ENCODE results near the gene PHOSPHO2.
"Not testable (repeated sequence)": the region's sequence is repeated elsewhere in the genome, so short reads cannot be mapped to it uniquely, and the experiment has no call there.

Gene PHOSPHO2

DNA sequence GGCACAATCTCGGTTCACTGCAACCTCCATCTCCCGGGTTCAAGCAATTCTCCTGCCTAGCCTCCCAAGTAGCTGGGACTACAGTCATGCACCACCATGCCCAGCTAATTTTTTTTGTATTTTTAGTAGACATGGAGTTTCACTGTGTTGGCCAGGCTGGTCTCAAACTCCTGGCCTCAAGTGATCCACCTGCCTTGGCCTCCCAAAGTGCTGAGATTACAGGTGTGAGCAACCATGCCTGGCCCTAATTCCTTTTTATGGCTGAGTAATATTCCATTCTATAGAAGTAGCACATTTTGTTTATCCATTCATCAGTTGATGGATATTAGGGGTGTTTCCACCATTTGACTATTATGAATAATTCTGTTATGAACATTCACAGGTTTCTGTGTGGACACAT is 9.6 kb upstream of the PHOSPHO2 start:
- not testable (repeated sequence) for DNase-seq

DNA sequence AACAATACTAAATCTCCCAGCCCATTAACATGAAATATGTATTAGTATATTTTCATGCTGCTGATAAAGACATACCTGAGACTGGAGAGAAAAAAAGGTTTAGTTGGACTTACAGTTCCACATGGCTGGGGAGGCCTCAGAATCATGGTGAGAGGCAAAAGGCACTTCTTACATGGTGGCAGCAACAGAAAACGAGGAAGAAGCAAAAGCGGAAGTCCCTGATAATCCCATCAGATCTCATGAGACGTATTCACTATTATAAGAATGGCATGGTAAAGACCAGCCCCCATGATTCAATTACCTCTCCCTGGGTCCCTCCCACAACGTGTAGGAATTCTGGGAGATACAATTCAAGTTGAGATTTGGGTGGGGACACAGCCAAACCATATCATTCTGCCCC is 7.4 kb upstream of the PHOSPHO2 start:
- not testable (repeated sequence) for DNase-seq

DNA sequence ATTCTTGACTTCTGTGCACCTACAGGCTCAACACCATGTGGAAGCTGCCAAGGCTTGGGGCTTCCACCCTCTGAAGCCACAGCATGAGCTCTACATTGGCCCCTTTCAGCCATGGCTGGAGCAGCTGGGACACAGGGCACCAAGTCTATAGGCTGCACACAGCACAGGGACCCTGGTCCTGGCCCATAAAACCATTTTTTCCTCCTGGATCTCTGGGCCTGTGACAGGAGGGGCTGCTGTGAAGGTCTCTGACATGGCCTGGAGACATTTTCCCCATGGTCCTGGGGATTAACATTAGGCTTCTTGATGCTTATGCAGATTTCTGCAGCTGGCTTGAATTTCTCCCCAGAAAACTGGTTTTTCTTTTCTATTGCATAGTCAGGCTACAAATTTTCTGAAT is 6.3 kb upstream of the PHOSPHO2 start:
- not testable (repeated sequence) for DNase-seq

DNA sequence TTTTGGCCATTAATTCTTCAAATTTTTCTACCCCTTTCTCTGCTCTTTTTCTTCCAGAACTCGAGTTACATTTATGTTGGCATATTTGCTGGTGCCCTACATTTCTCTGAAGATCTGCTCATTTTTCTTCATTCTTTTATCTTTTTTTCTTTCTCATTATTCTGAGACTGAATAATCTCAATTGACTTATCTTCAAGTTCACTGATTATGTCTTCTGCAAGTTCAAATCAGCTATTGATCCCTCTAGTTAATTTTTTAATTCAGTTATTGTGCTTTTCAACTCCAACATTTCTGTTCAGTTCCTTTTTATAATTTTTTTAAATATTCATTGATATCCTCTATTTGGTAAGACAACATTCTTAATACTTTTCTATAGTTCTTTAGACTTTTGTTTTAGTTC is 3.3 kb upstream of the PHOSPHO2 start:
- DNase-seq: no peak

DNA sequence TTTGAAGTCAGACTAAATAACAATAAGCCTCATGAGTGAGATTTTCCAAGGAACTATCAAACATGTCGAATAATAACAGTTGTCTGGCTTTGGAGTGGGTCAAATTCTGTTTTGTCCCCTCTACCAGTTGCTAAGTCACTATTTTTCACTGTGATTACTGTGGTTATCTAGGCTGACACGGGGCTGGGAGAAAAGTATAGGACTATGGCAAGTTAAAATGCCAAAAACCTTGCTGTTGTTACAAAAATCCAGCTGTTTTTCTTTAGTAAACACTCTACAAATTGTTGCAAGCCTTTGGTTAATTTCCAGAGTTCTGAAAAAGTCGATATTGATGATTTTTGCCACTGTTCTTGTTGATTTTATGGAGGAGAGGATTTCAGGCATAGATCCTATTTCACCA is 1.6 kb upstream of the PHOSPHO2 start:
- DNase-seq: no peak

DNA sequence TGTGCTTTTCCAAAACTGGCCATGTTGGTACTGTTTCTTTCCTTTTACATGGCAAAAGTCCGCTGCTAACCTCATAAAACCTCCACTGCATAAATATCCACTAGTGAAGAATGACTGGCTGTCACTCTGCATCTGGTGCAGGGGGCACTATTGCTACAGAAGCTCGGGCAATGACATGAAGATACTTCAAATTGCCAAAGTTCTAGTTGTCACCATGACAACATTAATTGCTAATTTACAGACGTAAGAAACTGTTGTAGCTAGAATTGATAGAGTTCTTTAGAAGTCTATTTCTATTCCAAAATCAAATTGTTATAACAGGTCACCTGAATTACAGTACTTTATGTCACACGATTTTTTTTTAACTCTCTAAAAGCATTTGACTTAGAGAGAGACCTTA is 909 bp upstream of the PHOSPHO2 start:
- DNase-seq: no peak

DNA sequence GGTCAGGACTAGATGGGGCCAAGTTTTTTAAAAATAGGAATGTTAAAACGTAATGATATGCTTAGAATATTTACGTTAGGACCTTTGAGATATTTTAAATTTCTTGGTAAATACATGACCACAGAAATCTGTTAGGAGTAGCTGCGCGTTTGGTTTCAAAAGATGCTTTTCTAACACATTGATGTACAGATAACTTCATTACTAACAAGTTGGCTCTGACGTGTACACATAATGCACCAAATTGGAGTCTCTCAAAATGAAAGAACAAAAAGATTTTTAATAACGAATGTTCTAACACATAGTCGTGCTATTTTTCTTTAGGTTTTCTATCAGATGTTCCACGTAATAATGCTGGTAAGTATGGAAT is 608 bp downstream of the PHOSPHO2 start:
- DNase-seq: no peak

DNA sequence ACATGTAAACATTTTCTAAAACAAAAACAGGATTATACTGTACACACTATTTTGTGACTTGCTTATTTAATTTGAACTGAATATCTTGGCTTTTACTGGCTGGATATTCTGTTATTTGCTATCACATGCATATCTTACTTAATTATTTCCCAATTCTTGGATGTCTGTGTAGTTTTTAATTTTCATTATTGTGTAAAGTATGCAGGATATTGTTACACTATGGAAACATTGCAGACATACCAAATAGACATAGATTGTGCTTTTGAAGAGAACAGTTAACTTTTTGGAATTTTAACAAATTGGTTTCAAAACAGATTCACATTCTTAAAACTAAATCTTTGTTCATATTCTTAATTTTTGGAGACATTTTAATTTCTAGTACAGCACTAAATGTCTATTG is 2.1 kb downstream of the PHOSPHO2 start:
- no peak for DNase-seq

DNA sequence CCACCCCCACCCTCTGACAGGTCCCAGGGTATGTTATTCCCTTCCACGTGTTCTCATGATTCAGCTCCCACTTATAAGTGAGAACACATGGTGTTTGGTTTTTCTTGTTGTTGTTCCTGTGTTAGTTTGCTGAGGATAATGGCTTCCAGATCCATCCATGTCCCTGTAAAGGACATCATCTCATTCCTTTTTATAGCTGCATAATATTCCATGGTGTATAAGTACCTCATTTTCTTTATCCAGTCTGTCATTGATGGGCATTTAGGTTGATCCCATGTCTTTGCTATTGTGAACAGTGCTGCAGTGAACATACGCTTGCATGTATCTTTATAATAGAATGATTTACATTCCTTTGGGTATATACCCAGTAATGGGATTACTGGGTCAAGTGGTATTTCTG is 4.9 kb downstream of the PHOSPHO2 start:
- DNase-seq: not testable (repeated sequence)

DNA sequence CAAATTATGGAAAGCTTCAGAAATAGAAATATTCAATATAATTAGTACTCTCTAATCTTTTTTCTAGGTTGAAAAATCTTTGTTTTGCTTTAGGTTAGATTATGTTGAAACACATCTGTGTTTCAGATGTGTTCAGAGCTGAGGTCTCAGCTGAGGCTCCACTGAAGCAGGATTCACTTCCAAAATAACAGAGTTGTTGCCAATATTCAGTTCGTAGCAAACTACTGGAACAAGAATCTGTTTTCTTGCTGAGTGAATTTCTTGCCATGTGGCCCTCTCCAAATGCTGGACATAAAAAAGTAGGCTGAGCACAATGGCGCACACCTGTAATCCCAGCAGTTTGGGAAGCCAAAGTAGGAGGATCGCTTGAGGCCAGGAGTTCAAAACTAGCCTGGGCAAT is 8.7 kb downstream of the PHOSPHO2 start:
- no peak for DNase-seq

DNA sequence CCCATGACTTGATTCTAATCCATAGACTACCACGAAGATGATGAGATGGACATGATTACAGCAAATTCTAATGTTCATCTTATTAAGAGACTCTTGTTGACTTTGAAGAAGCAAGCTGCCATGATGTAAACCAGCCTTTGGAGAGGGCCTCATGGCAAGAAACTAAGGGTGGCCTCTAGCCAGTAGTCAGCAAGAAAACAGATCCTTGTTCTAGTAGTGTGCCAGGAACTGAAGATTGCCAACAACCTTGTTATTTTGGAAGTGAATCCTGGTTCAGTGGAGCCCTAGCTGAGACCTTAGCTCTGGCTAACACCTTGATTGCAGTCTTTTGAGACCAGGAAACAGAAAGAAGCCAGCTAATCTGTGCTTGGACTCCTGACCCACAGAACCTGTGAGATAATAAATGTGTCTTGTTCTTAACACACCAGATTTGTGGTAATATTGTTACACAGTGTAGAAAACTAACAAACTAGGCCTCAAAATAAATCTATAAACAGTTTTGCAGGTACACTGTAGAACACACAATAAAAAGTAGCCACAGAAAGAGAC is 10.0 kb downstream of the PHOSPHO2 start:
- DNase-seq: no peak

DNA sequence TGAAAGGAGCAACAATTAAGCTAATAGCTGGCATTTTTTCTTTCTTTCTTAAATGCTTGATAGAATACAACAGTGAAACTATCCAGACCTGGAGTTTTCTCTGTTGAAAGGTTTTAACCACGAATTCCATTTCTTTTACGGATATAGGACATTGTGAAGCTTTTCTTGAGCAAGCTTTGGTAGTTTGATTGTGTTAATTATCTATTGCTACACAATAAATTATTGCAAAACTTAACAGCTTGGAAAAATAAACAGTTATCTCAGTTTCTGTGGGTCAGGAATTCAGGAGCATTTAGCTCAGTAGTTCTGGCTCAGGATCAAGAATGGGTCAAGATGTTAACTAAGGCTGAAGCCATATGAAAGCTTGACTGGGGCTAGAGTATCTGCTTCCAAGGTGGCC is 11.7 kb downstream of the PHOSPHO2 start:
- DNase-seq: no peak

DNA sequence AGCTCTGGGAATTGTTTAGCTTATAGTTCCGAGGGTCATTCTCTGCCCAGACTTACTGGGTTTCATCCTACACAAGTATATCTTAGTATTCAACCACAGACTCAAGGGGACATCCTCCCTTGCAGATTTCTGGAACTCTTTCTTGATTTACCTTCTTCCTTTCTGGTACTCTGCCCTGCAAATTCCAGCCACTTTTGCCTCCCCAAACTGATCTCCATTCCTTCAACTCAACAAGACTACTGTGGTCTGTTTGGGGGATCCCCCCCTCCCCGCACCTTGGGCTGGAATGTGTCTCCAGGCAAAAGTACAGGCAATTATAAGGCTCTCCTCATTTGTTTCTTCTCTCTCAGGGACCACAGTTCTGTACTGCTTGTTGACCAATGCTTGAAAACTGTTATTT is 13.4 kb downstream of the PHOSPHO2 start:
- DNase-seq: no peak

DNA sequence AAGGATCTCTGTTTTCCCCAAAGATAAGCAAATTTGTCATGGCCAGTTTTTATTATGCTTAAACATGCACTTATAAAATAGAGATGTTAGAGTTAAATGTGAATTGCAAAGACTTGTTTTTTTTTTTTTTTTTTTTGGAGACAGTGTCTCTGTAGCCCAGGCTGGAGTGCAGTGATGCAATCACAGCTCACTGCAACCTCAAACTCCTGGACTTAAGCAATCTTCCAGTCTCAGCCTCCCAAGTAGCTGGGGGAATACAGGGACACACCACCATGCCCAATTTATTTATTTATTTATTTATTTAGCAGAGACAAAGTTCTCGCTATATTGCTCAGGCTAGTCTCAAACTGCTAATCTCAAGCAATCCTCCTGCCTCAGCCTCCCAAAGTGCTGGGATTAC is 15.1 kb downstream of the PHOSPHO2 start:
- no peak for DNase-seq

DNA sequence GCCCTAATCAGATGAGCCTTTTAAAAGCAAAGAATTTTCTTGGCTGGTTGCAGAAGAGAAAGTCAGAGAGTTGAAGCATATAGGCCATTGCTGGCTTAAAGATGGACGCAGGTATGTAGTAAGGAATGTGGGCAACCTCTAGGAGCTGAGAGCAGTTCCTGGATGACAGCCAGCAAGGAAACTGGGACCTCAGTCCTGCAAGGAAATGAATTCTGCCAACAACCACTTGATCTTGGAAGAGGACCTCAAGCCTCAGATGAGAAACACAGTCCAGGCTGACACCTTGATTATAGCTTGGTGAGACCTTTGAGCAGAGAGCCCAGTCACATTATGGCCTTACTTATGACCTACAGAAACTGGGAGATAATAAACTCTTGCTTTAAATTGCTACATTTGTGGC is 15.7 kb downstream of the PHOSPHO2 start:
- DNase-seq: no peak

DNA sequence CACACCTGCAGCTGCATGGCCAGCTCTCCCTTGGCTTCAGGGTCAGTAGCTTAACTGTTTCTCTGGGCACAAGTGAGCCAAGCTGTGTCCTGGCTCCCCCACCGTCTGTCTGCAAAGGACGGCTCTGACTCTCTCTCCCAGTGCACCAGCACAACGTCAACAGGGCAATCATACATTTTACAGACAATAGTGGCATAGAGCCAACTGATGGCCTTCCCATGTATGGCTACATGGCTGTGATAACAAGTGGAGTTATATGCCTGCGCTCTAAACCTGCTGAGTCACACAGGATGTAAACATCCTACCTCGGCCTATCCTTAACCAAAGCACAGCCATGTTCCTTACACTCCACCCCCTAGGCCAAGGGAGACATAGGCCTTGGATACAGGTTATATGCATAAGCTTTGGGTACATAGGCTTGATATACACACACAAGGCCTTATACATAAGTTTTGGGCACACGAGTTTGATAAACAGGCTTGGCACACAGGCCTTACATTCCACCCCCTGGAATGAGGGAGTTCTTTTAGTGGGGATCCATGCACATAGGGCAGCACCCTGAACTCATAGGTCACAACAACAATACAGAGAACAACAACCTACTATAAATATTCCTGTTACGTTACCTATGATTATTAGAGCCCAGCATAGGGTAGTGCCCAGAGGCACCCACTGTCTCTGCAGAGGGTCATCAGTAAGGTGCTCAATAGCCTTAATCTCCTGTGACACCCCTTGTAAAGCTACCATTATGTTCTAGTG is 17.7 kb downstream of the PHOSPHO2 start:
- no peak for DNase-seq

DNA sequence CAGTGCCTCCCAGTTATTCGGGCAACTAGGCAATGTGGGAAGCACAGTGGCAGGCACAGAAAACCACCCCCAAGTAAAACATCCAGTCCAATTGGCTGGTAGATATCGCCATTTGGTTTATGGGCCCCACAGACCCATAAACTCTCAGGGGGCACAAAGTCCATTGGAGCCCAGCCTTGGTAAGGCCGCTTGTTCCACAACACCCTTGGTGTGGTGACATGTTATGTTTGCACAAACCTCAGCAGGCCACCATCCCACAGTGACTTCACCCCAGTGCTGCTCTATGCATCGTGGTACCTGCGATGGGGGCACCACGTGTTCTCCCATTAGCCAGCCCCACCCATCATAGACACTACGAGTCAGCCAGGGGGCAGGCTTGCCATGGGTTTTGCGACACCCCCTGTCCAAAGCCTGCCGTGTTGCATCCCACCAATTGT is 18.5 kb downstream of the PHOSPHO2 start:
- no peak for DNase-seq

DNA sequence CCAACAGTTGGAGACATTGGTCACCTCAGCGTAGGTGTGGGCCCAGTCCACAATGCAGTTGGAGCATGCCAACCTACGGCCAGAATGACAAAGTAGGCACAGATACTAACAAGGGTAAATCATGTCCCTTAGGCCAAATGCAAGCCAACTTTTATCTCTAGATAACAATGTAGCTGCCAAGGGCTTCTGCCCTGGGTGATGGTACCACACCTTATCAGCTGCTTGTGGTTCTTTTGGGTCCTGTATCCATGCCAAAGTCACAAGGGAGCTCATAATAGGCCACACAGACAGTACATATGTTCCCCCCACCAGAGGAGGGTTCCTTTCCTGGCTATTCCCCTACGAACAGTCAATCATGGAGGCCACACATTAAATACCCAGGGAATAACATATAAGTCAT is 19.1 kb downstream of the PHOSPHO2 start:
- DNase-seq: no peak

DNA sequence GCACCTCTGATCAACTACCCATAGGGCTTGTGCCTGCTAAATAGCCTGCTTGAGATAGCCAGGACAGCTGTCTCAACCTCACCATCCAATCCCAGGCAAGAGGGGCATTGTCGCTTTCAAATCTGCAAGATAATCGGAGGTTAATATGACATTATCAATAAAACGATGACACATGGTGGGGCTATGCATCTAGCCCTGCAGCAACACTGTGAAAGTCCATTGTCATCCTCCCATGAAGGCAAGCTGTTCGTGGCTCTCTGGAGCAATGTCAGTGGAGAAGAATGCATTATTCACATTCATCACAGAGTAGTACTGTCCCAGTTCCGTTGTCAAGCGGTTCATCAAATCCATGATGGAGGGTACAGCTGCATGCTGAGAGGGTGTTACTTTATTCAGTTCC is 20.4 kb downstream of the PHOSPHO2 start:
- no peak for DNase-seq

DNA sequence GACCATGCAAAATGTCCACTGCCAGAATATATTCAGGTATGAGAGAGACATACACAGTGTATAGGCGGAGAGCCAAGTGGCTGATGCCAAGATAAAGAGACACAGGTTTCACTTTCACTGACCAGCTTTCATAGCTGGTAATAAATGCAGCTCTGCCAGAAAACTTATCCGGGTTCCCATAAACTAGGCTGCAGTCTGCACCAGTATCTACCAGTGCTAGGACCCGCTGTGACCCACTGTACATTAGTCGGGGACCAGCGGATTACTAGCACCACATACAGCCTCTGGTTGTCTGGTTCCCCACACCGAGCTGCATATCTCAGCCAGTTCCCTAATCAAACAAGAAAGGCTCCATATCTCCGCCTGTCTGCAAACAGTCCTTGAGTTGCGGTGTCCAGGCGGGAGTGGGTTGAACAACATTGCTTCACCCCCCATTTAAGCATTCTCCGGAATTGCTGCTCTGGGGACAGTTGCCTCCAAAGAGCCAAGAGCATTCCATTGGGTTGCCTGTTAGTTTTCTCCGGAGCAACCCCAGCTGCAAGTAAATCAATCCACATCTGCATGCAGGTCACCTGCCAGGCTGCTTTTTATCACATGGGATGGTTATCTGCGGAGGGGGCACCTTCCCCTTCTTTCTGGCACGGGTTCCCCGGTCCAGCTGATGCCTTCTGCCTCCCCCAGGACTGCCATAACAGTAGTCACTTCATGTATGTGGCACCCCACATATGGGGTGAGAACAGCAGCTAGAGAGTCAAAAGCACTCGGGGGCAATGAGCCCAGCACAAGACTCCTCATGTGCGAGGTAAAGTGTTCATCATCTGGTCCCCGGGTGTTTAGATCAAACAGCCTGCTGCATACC is 21.3 kb downstream of the PHOSPHO2 start:
- DNase-seq: no peak

DNA sequence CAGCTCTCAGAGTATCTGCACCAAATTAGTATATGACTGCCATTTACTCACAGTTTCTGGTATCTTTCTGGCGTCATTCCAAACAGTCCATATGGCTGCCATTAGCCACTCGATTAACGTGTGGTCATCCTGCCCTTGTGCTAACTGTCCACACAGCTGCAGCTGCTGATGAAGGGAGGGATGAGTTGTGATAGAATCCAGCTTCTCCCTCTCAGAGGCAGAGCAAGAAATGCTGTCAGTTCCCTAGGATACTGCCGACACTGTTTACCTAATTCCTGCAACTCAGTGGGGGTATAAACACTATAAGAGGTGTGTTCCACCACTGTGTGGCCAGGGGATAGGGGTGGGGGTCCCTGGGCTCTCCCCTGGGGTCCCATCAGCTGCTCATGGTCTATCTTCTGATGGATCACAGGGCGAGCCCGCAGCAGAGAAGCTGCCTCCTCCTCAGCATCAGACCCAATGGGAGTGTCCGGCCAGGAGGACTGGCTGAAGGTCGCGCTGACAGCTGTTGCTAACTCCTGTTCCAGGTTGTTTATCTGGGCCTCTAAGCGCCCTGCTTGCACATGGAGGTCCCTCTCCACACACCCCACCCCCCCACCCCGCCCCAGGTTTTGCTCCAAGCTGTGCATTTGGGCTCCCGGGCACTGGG is 22.1 kb downstream of the PHOSPHO2 start:
- no peak for DNase-seq

DNA sequence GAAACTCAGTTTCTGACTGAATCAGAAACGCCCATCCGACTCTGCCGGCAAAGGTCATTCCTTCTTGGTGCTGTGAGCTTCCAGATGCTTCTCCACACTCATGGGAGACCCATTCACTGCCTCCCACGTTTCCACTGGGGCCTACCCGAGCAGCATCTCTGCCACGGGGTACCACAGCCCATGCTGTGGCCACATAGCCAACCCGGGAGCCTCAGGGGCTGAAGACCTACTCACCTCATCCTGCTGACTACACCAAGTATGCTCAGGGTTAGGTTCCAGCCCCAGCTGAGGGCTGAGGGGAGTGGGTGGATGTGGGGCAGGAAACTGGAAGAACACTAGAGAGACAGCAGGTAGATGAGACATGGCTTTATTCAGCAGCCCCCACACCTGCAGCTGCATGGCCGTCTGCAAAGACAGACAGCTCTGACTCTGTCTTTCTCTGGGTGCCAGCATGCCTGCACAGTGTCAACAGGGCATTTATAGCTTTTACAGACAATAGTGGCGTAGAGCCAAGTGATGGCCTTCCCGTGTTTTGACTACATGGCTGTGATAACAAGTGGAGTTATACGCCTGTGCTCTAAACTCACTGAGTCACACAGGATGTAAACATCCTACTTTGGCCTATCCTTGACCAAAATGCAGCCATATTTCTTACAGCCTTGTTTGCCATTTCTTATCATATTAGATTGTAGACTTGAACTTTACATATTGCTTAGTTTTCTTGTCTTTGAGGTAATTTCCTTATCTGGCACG is 22.8 kb downstream of the PHOSPHO2 start:
- DNase-seq: no peak

DNA sequence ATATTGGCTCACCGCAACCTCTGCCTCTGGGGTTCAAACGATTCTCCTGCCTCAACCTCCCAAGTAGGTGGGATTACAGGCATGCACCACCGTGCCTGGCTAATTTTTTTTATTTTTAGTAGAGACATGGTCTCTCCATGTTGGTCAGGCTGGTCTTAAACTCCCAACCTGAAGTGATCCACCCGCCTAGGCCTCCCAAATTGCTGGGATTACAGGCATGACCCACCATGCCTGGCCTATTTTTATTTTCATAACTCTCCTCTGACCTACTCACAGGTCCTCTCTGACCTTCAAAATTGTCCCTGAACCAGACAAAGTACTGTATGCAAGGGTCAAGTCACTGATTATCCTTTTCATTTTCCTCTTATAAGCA is 23.4 kb downstream of the PHOSPHO2 start:
- no peak for DNase-seq
